Limb (tissue), 2 donors: Measurements from ENCODE around the gene PPM1D.
A peak's percentile ranks its signal among the peaks of the same experiment; 100 is the strongest.
"Not testable (repeated sequence)": the region's sequence is repeated elsewhere in the genome, so short reads cannot be mapped to it uniquely, and the experiment has no call there.

ENCODE experiments used
- DNase-seq, 2 donors: peaks; one replicate each; pipeline ENCODE4 v3.0.0-alpha.2; 2016; ENCODE audit errors: extremely low spot score in 2 of 2

Gene PPM1D

DNA sequence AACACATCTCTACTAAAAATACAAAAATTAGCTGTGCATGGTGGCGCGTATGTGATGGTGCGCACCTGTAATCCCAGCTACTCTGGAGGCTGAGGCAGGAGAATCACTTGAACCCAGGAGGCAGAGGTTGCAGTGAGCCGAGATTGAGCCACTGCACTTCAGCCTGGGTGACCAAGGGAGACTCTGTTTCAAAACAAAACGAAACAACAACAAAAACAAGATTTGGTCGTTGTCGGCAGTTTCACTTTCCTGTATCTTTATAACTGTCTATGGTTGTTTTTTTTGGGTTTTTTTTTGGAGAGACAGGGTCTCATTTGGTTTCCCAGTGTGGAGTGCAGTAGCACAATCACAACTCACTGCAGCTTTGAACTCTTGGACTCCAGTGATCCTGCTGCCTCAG, 68.7 kb downstream of the PPM1D start:
- not testable (repeated sequence) for DNase-seq

- DNase-seq = no peak
Observed at GRCh38 chr17:60671482-60671881, 71.5 kb downstream of the PPM1D start.

DNA sequence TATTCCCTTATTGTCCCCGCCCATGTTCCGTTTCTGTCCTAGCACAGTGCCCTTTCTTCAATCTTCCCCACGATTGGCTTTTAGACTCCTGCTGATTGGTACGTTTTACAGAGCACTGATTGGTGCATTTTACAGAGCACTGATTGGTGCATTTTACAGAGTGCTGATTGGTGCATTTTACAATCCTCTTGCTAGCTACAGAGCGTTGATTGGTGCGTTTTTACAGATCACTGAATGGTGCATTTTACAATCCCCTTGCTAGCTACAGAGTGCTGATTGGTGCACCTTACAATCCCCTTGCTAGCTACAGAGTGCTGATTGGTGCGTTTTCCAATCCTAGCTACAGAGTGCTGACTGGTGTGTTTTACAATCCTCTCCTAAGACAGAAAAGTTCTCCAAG, 74.6 kb downstream of the PPM1D start:
- DNase-seq = not testable (repeated sequence)

GRCh38 chr17:60675997-60676396, 76.0 kb downstream of the PPM1D start:
- DNase-seq = no peak

- peak in 1 of 2 donors; percentile 28 for DNase-seq
Observed at GRCh38 chr17:60676758-60677307, 76.8 kb downstream of the PPM1D start.

- DNase-seq = peak; percentile 96 to 99
Observed at GRCh38 chr17:60677308-60678117, 77.5 kb downstream of the PPM1D start, which contains the start of gene BCAS3. Gene BCAS3 (plus strand): TSS chr17:60677851.

GRCh38 chr17:60678118-60678444, 78.1 kb downstream of the PPM1D start:
- no peak for DNase-seq

- no peak for DNase-seq
Observed at GRCh38 chr17:60679287-60679686, 79.3 kb downstream of the PPM1D start.

DNA sequence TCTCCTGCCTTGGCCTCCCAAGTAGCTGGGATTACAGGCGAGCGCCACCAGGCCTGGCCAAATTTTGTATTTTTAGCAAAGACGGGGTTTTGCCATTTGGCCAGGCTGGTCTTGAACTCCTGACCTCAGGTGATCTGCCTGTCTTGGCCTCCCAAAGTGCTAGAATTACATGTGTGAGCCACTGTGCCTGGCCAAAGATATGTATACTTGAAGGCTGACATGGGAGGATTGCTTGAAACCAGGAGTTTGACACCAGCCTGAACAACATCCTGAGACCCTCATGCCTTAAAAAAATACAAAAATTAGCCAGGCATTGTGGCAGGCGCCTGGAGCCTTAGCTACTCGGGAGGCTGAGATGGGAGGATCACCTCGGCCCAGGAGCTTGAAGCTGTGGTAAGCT, 80.8 kb downstream of the PPM1D start:
- DNase-seq = no peak

DNA sequence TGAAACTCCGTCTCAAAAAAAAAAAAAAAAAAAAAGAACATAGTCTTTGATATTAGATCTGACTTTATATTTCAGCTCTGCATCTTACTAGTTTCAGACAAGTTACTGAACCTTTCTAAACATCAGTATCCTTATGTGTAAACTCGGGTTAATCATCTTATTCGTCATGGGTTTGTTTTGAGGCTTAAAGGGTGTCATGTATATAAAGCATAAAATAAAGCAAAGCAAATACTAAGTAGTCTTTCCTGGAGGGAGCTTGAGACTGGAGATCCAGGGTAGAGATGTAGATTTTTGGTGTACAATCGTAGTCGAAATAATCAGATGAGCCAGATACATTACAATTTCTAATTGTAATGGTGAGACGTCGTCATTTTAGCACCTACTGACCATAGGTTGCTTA, 85.4 kb downstream of the PPM1D start:
- no peak for DNase-seq

DNA sequence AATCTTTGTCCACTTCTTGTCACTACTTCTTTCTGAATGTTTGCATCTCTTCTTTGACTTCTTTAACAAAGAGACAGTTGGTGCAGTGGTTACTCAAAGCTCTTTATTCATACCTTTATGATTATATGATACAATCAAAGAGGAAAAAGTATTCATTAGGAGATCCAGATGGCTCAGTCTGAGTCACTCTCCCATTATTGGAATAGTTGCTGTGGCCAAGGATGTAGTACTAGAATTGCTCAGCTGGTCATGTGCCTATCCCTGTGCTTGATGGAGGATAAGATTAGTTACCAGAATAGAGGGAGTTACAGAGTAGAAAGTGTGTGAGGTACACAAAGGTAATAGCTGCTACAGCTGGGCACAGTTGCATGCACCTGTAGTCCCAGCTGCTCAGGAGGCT, 96.0 kb downstream of the PPM1D start:
- DNase-seq = no peak

GRCh38 chr17:60699090-60699489, 99.1 kb downstream of the PPM1D start:
- no peak for DNase-seq

DNA sequence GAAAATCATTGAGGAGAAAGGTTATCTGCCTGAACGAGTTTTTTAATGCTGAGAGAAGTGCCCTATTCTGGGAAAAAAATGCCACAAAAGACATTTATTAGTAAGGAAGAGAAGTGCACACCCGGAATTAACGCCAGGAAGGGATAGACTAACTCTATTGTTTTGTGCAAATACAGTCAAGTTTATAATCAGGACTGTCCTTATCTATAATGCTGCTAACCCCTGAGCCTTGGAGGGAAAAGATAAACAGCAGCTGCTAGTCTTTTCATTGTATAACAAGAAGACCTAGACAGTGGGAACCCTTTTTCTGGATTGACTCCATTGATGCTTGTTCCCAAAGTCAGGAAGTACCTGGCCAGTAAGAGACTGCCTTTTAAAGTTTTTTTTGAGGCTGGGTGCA, 104.2 kb downstream of the PPM1D start:
- DNase-seq = no peak

DNA sequence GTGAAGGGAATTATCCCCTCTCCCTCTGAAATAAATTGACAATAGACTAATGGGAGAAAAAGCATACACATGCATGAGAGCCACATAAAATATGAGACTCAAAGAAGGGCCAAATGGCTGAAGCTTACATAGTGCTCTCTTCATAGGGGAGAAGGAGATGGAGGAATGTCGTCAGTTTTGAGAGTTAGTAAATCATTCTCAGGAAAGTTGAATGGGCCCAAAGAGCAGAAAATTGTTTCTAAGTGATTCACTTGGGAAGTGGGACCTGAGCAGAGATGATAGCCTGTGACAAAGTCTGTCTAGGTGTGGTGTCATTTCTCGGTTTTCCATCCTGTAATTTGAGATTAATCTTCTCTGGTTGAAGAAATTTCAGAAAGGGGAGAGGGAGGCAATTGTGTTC, 112.7 kb downstream of the PPM1D start:
- no peak for DNase-seq

DNA sequence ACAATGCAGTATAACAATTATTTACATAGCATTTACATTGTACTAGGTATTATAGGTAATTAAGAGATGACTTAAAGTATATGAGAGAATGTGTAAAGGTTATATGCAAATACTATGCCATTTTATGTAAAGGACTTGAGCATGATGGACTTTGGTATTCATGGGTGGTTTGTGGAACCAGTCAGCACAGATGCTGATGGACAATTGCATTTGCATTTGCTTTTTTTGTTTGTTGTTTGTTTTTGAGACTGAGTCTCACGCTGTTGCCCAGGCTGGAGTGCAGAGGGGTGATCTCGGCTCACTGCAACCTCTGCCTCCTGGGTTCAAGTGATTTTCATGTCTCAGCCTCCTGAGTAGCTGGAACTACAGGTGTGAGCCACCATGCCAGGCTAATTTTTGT, 113.6 kb downstream of the PPM1D start:
- DNase-seq = no peak
